Uterus (tissue), 4 donors: ENCODE results near the gene GRIN2A. TPM values are rescaled to one million over a fixed set of nuclear protein-coding genes. Genes with fewer than 3 reads are reported as not detected.

Experiments used
- DNase-seq, 2 donors: peaks; one replicate each; pipeline ENCODE4 v3.0.0-alpha.2; 2019 to 2020
- H3K27ac ChIP-seq, 2 donors: fragments of 200-600 bp; sonication (generic); 1 replicate in 1 of 2; 2 replicates in 1 of 2; pipeline ENCODE4 v1.5.1; 2016 to 2018
- H3K27me3 ChIP-seq, 2 donors: fragments of 200-600 bp; sonication (generic); one replicate each; pipeline ENCODE4 v1.5.1; 2018 to 2019; ENCODE audit warnings: control low read depth in 1 of 2
- H3K36me3 ChIP-seq, 2 donors: fragments of 200-600 bp; sonication (generic); one replicate each; pipeline ENCODE4 v1.5.1; 2019; ENCODE audit warnings: control low read depth in 1 of 2
- H3K4me1 ChIP-seq, 2 donors: fragments of 200-600 bp; sonication (generic); one replicate each; pipeline ENCODE4 v1.5.1; 2018 to 2019; ENCODE audit warnings: control low read depth in 1 of 2
- H3K4me3 ChIP-seq, 2 donors: fragments of 200-600 bp; sonication (generic); 1 replicate in 1 of 2; 2 replicates in 1 of 2; pipeline ENCODE4 v1.5.1; 2018 to 2019; ENCODE audit warnings: mild to moderate bottlenecking in 1 of 2
- H3K9me3 ChIP-seq, 2 donors: fragments of 200-600 bp; sonication (generic); one replicate each; pipeline ENCODE4 v1.5.1; 2019; ENCODE audit warnings: control low read depth in 1 of 2
- POLR2A ChIP-seq, 2 donors: fragments of 450-650 bp; IDR thresholded peaks; one replicate each; pipeline ENCODE4 v1.6.1; 2016; ENCODE audit warnings: antibody characterized with exemption in 2 of 2, mild to moderate bottlenecking in 1 of 2, moderate library complexity in 1 of 2
- intact Hi-C: fragments of 100-400 bp; cut with DNase I; formaldehyde crosslinking; loops from one replicate; pipeline ENCODE4 v1.15.1; 2023; ENCODE audit warnings: low total_unique reads
- total RNA-seq, 4 donors: library from RNA; depleted of rRNA in 3 of 4; stranded (reverse); fragments of >200 nt in 3 of 4; gene quantifications; one replicate each; pipeline versions ENCODE4 v1.1.0 to v1.2.4, GENCODE V29; 2014 to 2023
- TF ChIP-seq, protein P1 (sequence below), 4 experiments: fragments of 200-600 bp in 2 of 4; fragments of 450-650 bp in 2 of 4; sonication (generic) in 2 of 4; IDR thresholded peaks; one replicate each; pipeline ENCODE4 v1.5.1; 2016 to 2019; ENCODE audit warnings: antibody characterized with exemption in 4 of 4, mild to moderate bottlenecking in 2 of 4, moderate library complexity in 1 of 4
- donor health status: DM: yes; HTN: yes; CAD: no.

Gene GRIN2A
- total RNA-seq, 4 donors from 2014 or later, result under 0.01 to 2.4 (median 0.56) TPM

DNA sequence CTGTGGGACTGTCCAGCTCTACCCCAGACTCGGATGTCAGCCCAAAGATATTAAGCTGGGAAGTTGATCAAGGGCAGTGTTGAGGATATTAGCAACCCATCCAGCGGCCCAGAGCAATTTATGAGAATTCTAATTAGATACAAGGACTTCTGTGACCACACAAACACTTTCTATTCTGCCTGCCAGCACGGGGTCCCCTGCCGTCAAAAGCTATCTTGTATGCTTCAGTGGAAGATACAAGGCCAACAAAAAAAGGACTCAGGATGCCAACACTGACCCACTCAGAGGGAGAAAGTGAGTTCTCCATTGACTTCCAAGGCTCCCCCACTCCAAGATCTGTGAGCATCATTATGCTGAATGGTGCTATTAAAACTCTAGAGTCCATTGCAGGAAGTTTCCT lies 390.7 kb downstream of the GRIN2A start:
- H3K27me3 ChIP-seq, result no peaks in the 10 kb centered on the region
- intact Hi-C loops, result no loop called here
- H3K9me3 ChIP-seq, result no peaks in the 10 kb centered on the region
- no peak overlapping the region for H3K27ac ChIP-seq
- no peak for DNase-seq
- H3K4me1 ChIP-seq, result no peaks in the 10 kb centered on the region
- H3K36me3 ChIP-seq, result no peaks in the 10 kb centered on the region
- TF ChIP-seq POLR2A (IDR thresholded peaks at IDR 0.05), result no peak
- TF ChIP-seq, protein P1, sequence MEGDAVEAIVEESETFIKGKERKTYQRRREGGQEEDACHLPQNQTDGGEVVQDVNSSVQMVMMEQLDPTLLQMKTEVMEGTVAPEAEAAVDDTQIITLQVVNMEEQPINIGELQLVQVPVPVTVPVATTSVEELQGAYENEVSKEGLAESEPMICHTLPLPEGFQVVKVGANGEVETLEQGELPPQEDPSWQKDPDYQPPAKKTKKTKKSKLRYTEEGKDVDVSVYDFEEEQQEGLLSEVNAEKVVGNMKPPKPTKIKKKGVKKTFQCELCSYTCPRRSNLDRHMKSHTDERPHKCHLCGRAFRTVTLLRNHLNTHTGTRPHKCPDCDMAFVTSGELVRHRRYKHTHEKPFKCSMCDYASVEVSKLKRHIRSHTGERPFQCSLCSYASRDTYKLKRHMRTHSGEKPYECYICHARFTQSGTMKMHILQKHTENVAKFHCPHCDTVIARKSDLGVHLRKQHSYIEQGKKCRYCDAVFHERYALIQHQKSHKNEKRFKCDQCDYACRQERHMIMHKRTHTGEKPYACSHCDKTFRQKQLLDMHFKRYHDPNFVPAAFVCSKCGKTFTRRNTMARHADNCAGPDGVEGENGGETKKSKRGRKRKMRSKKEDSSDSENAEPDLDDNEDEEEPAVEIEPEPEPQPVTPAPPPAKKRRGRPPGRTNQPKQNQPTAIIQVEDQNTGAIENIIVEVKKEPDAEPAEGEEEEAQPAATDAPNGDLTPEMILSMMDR (IDR thresholded peaks at IDR 0.05), result no peak
- no peak overlapping the region for H3K4me3 ChIP-seq

DNA sequence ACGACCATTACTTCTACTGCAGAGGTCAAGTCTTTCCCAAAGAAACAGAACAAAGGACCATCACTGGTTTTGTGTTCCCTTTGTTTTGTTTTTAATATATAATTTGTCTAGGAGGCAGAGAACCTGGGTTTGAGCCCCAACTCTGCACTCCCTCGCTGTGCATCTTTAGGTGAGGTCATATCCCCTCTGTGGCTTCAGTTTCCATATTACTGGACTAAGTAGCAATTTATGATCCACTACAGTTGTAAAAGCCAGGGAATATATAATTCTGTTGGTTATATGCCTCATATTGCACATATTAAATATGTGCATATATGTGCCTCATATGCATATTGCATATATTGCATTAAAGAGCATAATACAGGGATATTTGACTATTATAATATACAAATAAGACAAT lies 392.0 kb downstream of the GRIN2A start:
- no peak for TF ChIP-seq POLR2A (IDR thresholded peaks at IDR 0.05)
- TF ChIP-seq, protein P1 (IDR thresholded peaks at IDR 0.05), result no peak
- Histone ChIP-seq H3K27me3 (no peaks in the 10 kb centered on the region), H3K36me3 (no peaks in the 10 kb centered on the region), H3K27ac (no peak overlapping the region), H3K4me1 (no peaks in the 10 kb centered on the region), H3K4me3 (no peak overlapping the region), H3K9me3 (no peaks in the 10 kb centered on the region)
- DNase-seq, result no peak
- intact Hi-C loops, result no loop called here

DNA sequence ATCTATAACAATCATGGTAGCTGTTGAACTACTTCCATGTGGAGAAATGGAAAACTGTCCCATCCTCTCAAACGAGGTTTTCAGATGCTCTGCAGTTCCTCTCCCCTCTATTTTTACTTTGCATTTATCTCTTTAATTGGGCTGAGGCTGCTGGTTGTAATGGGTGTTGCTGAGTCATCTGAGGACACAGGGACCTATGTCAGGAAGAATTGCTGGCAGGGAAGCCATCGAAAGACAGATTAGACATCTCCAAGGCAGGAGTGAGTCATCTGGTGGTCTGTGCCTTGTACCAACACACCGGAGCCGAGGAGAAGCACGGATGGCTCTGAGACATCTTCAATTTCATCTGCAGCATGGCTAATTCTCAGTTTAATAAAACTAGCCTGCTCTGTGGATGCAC lies 394.5 kb downstream of the GRIN2A start:
- intact Hi-C loops, result no loop called here
- Histone ChIP-seq H3K27me3 (no peaks in the 10 kb centered on the region), H3K9me3 (no peaks in the 10 kb centered on the region), H3K27ac (no peak overlapping the region), H3K36me3 (no peaks in the 10 kb centered on the region), H3K4me1 (no peaks in the 10 kb centered on the region), H3K4me3 (no peak overlapping the region)
- no peak for TF ChIP-seq POLR2A (IDR thresholded peaks at IDR 0.05)
- TF ChIP-seq, protein P1 (IDR thresholded peaks at IDR 0.05), result no peak
- no peak for DNase-seq

DNA sequence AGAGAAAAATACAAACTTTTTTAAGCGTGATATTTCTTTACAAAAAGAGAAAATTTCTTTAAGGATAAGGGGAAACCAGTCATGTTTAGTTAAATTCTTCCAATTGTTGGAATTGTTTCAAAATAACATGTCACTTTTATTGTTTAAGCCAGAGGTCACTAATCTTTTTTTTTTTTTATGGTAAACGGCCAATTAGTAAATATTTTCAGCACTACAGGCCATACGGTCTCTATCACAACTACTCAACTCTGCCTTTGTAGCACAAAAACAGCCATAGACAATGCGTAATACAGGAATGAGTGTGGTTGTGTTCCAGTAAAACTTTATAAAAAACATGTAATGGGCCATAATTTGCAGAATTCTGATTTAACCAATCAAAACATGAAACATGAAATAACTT lies 401.4 kb downstream of the GRIN2A start:
- H3K9me3 ChIP-seq, result no peaks in the 10 kb centered on the region
- H3K36me3 ChIP-seq, result no peaks in the 10 kb centered on the region
- H3K4me1 ChIP-seq, result no peaks in the 10 kb centered on the region
- intact Hi-C loops, result no loop called here
- no peak overlapping the region for H3K27ac ChIP-seq
- TF ChIP-seq POLR2A (IDR thresholded peaks at IDR 0.05), result no peak
- TF ChIP-seq, protein P1 (IDR thresholded peaks at IDR 0.05), result no peak
- no peaks in the 10 kb centered on the region for H3K27me3 ChIP-seq
- no peak for DNase-seq
- no peak overlapping the region for H3K4me3 ChIP-seq

DNA sequence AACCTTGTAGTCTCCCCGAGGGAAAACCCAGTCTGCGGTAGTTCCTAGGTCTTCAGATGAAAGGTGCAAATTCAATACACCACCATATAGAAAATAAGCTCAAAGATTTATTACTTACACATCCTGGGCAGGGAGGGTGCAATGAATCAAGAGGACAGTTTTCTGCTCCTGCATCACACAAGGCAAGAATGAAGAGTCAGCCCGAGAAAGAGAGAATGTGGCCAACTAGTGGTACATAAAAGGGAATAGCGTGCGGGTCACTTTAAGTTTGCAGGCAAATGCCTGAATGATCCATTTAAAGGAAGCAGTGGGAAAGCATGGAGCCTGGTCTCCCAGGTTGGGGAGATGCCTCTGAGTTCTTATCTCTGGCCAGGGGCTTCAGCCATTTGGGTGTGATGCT lies 403.4 kb downstream of the GRIN2A start:
- no peaks in the 10 kb centered on the region for H3K27me3 ChIP-seq
- no peak overlapping the region for H3K27ac ChIP-seq
- TF ChIP-seq, protein P1 (IDR thresholded peaks at IDR 0.05), result no peak
- TF ChIP-seq POLR2A (IDR thresholded peaks at IDR 0.05), result no peak
- DNase-seq, result no peak
- intact Hi-C loops, result no loop called here
- no peaks in the 10 kb centered on the region for H3K9me3 ChIP-seq
- H3K4me3 ChIP-seq, result no peak overlapping the region
- no peaks in the 10 kb centered on the region for H3K4me1 ChIP-seq
- H3K36me3 ChIP-seq, result no peaks in the 10 kb centered on the region
